ENCODE data around the gene RUFY3. TPM values are rescaled to one million over a fixed set of nuclear protein-coding genes. Genes with fewer than 3 reads are reported as not detected.

The RUFY3 gene
- total and polyA plus RNA-seq, 9 of the 15 experiments (the other 6 are each of a cell fraction or from before 2014, with no cell fraction given): 4.2 to 31.1 (median 21.5) TPM

DNA sequence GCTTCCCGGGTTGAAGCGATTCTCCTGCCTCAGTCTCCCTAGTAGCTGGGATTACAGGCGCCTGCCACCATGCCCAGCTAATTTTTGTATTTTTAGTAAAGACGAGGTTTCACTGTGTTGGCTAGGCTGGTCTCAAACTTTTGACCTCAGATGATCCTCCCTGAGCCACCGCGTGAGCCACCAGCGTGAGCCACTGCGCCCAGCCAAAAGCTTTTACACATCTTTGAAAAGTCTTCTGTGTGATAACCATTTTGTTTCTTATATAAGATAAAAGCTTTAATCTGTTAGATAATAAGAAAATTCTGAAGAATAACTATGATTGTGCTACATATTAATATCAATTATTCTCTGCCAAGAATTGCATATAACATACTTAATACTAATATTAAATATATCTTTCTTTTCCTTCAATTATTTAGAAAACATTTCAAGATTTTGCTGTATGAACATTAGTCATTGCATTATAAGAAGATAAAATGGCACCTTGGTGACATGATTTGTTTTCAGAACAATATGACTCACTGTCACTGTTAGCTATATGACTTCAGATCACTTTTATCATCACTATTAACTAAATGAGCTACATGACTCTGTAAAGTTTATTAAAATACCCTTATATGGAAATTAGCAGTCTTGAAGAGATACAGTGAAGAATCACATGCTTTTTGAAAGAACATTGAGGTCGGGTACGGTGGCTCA lies 33.4 kb downstream of the RUFY3 start:
- no peak overlapping the region for H3K4me3 ChIP-seq
- no peaks in the 10 kb centered on the region for H3K27me3 ChIP-seq (ENCODE audit: control insufficient read depth in 2 of 2, insufficient read depth in 2 of 2, low read length in 2 of 2)
- no peak for TF ChIP-seq POLR2H (tag; IDR thresholded peaks at IDR 0.05; ENCODE audit: low read depth)
- TF ChIP-seq GABPB2 (CRISPR knock-in tag; conservative IDR thresholded peaks at IDR 0.05): no peak
- TF ChIP-seq TEAD4 (IDR thresholded peaks at IDR 0.05; ENCODE audit: low read length): no peak
- no peak for TF ChIP-seq TEAD4 (CRISPR knock-in tag; IDR thresholded peaks at IDR 0.05; ENCODE audit: borderline replicate concordance)
- H3K4me1 ChIP-seq (replicated peaks in 1 of 2; ENCODE audit: control insufficient read depth in 2 of 2, insufficient read depth in 2 of 2, low read length in 2 of 2): peaks cover 0 to 3% of the 10 kb centered on the region in 2 experiments; a peak in 1 of 5 replicates
- BruUV-seq (replicated peaks): no TSS peak
- no peak for DNase-seq (ENCODE audit: extremely low read depth in 1 of 4, low spot score in 3 of 4)
- no peak for ATAC-seq
- H3K9ac ChIP-seq (ENCODE audit: insufficient read depth in 1 of 2, low read depth in 2 of 2, low read length in 2 of 2): no peak overlapping the region
- in situ Hi-C loops (cut with MboI) (no loop called here), intact Hi-C loops (cut with micrococcal nuclease) (no loop called here)
- no peaks in the 10 kb centered on the region for H3K9me3 ChIP-seq (replicated peaks; ENCODE audit: control insufficient read depth, insufficient read depth, low read depth, low read length)
- H3K79me2 ChIP-seq (ENCODE audit: control insufficient read depth, insufficient read depth, low read length): no peaks in the 10 kb centered on the region
- 70% methylated on average over 10 of the region's 10 CpGs for WGBS (ENCODE audit: insufficient coverage, low coverage, missing lambda C conversion rate)
- no peaks in the 10 kb centered on the region for H3K9me1 ChIP-seq (ENCODE audit: control insufficient read depth, insufficient read depth, low read length)
- H2AFZ ChIP-seq (ENCODE audit: low read depth, low read length): no peak overlapping the region
- H3K27ac ChIP-seq (ENCODE audit: extremely low read depth, low read depth, low read length): no peak overlapping the region
- POLR2A ChIA-PET: no interaction called here
- H4K20me1 ChIP-seq (replicated peaks; ENCODE audit: control insufficient read depth, insufficient read depth, low read length): no peaks in the 10 kb centered on the region
- no peak overlapping the region for H3K4me2 ChIP-seq (ENCODE audit: insufficient read depth, low read length)
- no peaks in the 10 kb centered on the region for H3K36me3 ChIP-seq (ENCODE audit: control insufficient read depth, insufficient read depth, low read length)
- FAIRE-seq: no peak
- CTCF ChIA-PET (ENCODE audit: low intra/inter-chr PET ratio): no interaction called here

DNA sequence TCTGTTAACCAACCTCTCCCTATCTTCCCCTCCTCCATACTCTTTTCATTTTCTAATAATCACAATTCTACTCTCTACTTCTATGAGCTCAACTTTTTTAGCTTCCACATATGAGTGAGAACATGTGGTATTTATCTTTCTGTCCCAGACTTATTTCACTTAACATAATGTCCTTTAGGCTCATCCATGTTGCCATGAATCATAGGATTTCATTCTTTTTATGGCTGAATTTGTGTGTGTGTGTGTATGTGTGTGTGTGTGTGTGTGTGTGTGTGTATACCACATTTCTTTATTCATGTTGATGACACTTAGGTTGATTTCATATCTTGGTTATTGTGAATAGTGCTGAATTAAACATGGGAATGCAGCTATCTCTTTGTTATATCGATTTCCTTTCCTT lies 37.4 kb downstream of the RUFY3 start:
- CTCF ChIA-PET (ENCODE audit: low intra/inter-chr PET ratio): no interaction called here
- H3K27me3 ChIP-seq (ENCODE audit: control insufficient read depth in 2 of 2, insufficient read depth in 2 of 2, low read length in 2 of 2): no peaks in the 10 kb centered on the region
- DNase-seq (ENCODE audit: extremely low read depth in 1 of 4, low spot score in 3 of 4) (no peak), FAIRE-seq (no peak), ATAC-seq (no peak)
- no TSS peak for BruUV-seq (replicated peaks)
- TF ChIP-seq JUN (IDR thresholded peaks at IDR 0.05; ENCODE audit: borderline replicate concordance, low read depth, low read length) (no peak), JUN (CRISPR knock-in tag; IDR thresholded peaks at IDR 0.05; ENCODE audit: borderline replicate concordance) (no peak), CBFA2T3 (IDR thresholded peaks at IDR 0.05) (peak; percentile 10; the same call in 1 of the 2 replicates)
- peaks cover 0 to 3% of the 10 kb centered on the region in 2 experiments; a peak in 1 of 5 replicates for H3K4me1 ChIP-seq (replicated peaks in 1 of 2; ENCODE audit: control insufficient read depth in 2 of 2, insufficient read depth in 2 of 2, low read length in 2 of 2)
- WGBS (ENCODE audit: insufficient coverage, low coverage, missing lambda C conversion rate): 67% methylated on average over 1 of the region's 1 CpG
- in situ Hi-C loops (cut with MboI) (no loop called here), intact Hi-C loops (cut with micrococcal nuclease) (no loop called here)
- no peak overlapping the region for H3K4me3 ChIP-seq
- H3K9ac ChIP-seq (ENCODE audit: insufficient read depth in 1 of 2, low read depth in 2 of 2, low read length in 2 of 2): no peak overlapping the region
- H3K9me3 ChIP-seq (replicated peaks; ENCODE audit: control insufficient read depth, insufficient read depth, low read depth, low read length): no peaks in the 10 kb centered on the region
- H3K4me2 ChIP-seq (ENCODE audit: insufficient read depth, low read length): no peak overlapping the region
- H3K36me3 ChIP-seq (ENCODE audit: control insufficient read depth, insufficient read depth, low read length): peaks cover under 1% of the 10 kb centered on the region; the same call in 1 of the 3 replicates
- H4K20me1 ChIP-seq (replicated peaks; ENCODE audit: control insufficient read depth, insufficient read depth, low read length): no peaks in the 10 kb centered on the region
- POLR2A ChIA-PET: interaction anchor here (1.2 kb wide), 1 partner anchor 10 kb away, joined by 3 read pairs; no protein-coding TSS in a partner anchor
- H2AFZ ChIP-seq (ENCODE audit: low read depth, low read length): no peak overlapping the region
- no peaks in the 10 kb centered on the region for H3K9me1 ChIP-seq (ENCODE audit: control insufficient read depth, insufficient read depth, low read length)
- no peak overlapping the region for H3K27ac ChIP-seq (ENCODE audit: extremely low read depth, low read depth, low read length)
- no peaks in the 10 kb centered on the region for H3K79me2 ChIP-seq (ENCODE audit: control insufficient read depth, insufficient read depth, low read length)

Data from K562 (cell line).